ENCODE results near the gene IRF9. TPM values are rescaled to one million over a fixed set of nuclear protein-coding genes. Genes with fewer than 3 reads are reported as not detected.

IRF9 gene
- total RNA-seq, 1 experiment from 2014 or later, result 27.6 TPM

DNA sequence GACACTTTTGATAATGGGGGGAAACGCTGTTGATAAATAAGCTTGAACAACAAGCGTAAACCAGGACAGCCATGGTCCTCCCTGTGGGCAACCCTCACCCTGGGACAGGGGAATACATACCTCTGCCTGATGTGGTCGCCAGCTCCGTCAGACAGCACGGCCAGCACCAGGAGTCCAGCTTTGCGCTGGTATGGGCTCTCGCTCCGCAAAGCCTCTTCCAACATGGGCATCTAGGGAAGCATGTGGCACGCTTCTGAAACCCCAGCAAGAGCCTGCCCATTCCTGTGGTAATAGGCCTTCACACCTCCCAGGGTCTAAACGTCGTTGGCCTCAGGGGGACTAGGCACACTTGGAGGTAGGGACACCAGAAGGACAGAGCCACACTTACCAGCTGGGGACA is 24.7 kb downstream of the IRF9 start:
- Histone ChIP-seq H4K20me1 (ENCODE audit: control insufficient read depth, insufficient read depth, insufficient read length) (no peaks in the 10 kb centered on the region), H2AK5ac (ENCODE audit: insufficient read length, low read length) (no peak overlapping the region), H3K27me3 (ENCODE audit: insufficient read depth, low read length) (no peaks in the 10 kb centered on the region), H3K27ac (ENCODE audit: insufficient read length, low read depth, low read length) (no peak overlapping the region), H3K4me1 (ENCODE audit: insufficient read depth, low read length) (no peaks in the 10 kb centered on the region; the same call in 1 of the 2 replicates), H3K23me2 (ENCODE audit: insufficient read length, low read depth, low read length, poor library complexity, severe bottlenecking) (no peaks in the 10 kb centered on the region), H3K14ac (ENCODE audit: insufficient read depth, low read length) (no peak overlapping the region), H4K91ac (ENCODE audit: insufficient read length, low read depth, low read length) (no peak overlapping the region), H4K8ac (replicated peaks; ENCODE audit: insufficient read length, low read depth, low read length) (no peak overlapping the region), H3T11ph (ENCODE audit: low read length) (no peak overlapping the region), H3K9ac (ENCODE audit: extremely low read depth, insufficient read length, low read length) (no peak overlapping the region), H3K4ac (ENCODE audit: low read depth, low read length) (no peak overlapping the region), H2BK12ac (ENCODE audit: insufficient read length, low read depth, low read length) (no peak overlapping the region), H3K56ac (ENCODE audit: insufficient read length, low read depth, low read length) (no peak overlapping the region), H3K79me2 (ENCODE audit: insufficient read depth, low read length) (no peaks in the 10 kb centered on the region), H2BK120ac (ENCODE audit: low read depth, low read length, poor library complexity, severe bottlenecking) (no peak overlapping the region), H4K5ac (ENCODE audit: insufficient read length, low read depth, low read length) (no peak overlapping the region), H2AFZ (ENCODE audit: low read length) (no peak overlapping the region), H3K23ac (ENCODE audit: insufficient read length, low read depth, low read length) (no peak overlapping the region), H2BK20ac (ENCODE audit: low read depth, low read length, poor library complexity, severe bottlenecking) (no peak overlapping the region), H3K18ac (ENCODE audit: insufficient read length, low read depth, low read length) (no peak overlapping the region), H2BK15ac (ENCODE audit: low read depth, low read length) (no peak overlapping the region), H3K4me2 (ENCODE audit: insufficient read depth, insufficient read length, low read length) (no peak overlapping the region), H3K9me3 (ENCODE audit: control insufficient read depth, low read depth, low read length) (no peaks in the 10 kb centered on the region), H2BK5ac (ENCODE audit: insufficient read length, low read length) (no peak overlapping the region), H3K79me1 (ENCODE audit: insufficient read depth, low read depth, low read length, poor library complexity, severe bottlenecking) (peaks cover 4% of the 10 kb centered on the region)
- H3K4me1 Mint-ChIP-seq, result peaks cover 15% of the 10 kb centered on the region in 2 experiments
- WGBS (ENCODE audit: extremely low coverage, insufficient read length, low lambda C conversion rate), result no CpG with 5 or more reads among the region's 11 CpGs
- H3K36me3 Mint-ChIP-seq (ENCODE audit: insufficient read depth in 1 of 3, low read depth in 3 of 3), result peaks cover 31 to 80% (median 65%) of the 10 kb centered on the region in 3 experiments; a peak in 6 of 7 replicates
- H3K27me3 Mint-ChIP-seq (ENCODE audit: low read depth), result no peaks in the 10 kb centered on the region; the same call in 1 of the 2 replicates
- no peak overlapping the region for H3K4me3 Mint-ChIP-seq
- no peaks in the 10 kb centered on the region for H3K9me3 Mint-ChIP-seq
- no peak for DNase-seq
- H3K27ac Mint-ChIP-seq, result no peak overlapping the region
- TF ChIP-seq, protein P1, sequence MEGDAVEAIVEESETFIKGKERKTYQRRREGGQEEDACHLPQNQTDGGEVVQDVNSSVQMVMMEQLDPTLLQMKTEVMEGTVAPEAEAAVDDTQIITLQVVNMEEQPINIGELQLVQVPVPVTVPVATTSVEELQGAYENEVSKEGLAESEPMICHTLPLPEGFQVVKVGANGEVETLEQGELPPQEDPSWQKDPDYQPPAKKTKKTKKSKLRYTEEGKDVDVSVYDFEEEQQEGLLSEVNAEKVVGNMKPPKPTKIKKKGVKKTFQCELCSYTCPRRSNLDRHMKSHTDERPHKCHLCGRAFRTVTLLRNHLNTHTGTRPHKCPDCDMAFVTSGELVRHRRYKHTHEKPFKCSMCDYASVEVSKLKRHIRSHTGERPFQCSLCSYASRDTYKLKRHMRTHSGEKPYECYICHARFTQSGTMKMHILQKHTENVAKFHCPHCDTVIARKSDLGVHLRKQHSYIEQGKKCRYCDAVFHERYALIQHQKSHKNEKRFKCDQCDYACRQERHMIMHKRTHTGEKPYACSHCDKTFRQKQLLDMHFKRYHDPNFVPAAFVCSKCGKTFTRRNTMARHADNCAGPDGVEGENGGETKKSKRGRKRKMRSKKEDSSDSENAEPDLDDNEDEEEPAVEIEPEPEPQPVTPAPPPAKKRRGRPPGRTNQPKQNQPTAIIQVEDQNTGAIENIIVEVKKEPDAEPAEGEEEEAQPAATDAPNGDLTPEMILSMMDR (conservative IDR thresholded peaks at IDR 0.05), result no peak

Data from H9 (cell line).